HL-60 (cell line): ENCODE measurements around the gene EFCAB13.
"Not testable (repeated sequence)": the region's sequence is repeated elsewhere in the genome, so short reads cannot be mapped to it uniquely, and the experiment has no call there.

Experiments
- CTCF ChIP-seq: IDR thresholded peaks from one replicate; pipeline ENCODE4 v1.5.1; 2011; ENCODE audit warnings: low read length, control low read depth, inconsistent platforms; ENCODE audit not compliant: insufficient read depth
- GABPA ChIP-seq: IDR thresholded peaks from 2 replicates; pipeline ENCODE4 v1.6.1; 2012; ENCODE audit warnings: low read depth
- POLR2AphosphoS5 ChIP-seq: IDR thresholded peaks from 2 replicates; pipeline ENCODE4 v1.6.1; 2012; ENCODE audit warnings: low read depth

GRCh38 chr17:47370899-47371298 is 47.1 kb downstream of the EFCAB13 start:
- TF ChIP-seq POLR2AphosphoS5, GABPA, CTCF: not testable (repeated sequence)
